NCI-H2227 (cell line): ENCODE results near the gene NUP107.
"Not testable (repeated sequence)": the region's sequence is repeated elsewhere in the genome, so short reads cannot be mapped to it uniquely, and the experiment has no call there.

Experiments
- DNase-seq: peaks from one replicate; lab custom pipeline; 2025; ENCODE audit not compliant: unreplicated experiment; lab: John Stamatoyannopoulos, UW

Gene NUP107

GRCh38 chr12:68686595-68687521 lies at the start of gene NUP107:
Gene NUP107, plus strand, starts transcription at chr12:68686978. Its CDS starts 88 bp downstream, at chr12:68687066.
- DNase-seq, result peak; percentile 97

- not testable (repeated sequence) for DNase-seq
Observed at GRCh38 chr12:68637439-68637838, 49.3 kb upstream of the NUP107 start.

GRCh38 chr12:68638171-68638570 lies 48.6 kb upstream of the NUP107 start:
- no peak for DNase-seq

- no peak for DNase-seq
Observed at GRCh38 chr12:68638721-68639395, 47.9 kb upstream of the NUP107 start.

GRCh38 chr12:68639396-68639767 lies 47.4 kb upstream of the NUP107 start:
- DNase-seq, result no peak

- no peak for DNase-seq
Observed at GRCh38 chr12:68641138-68641537, 45.6 kb upstream of the NUP107 start.

GRCh38 chr12:68646484-68646883 lies 40.3 kb upstream of the NUP107 start:
- no peak for DNase-seq

GRCh38 chr12:68647507-68647906 lies 39.3 kb upstream of the NUP107 start:
- DNase-seq, result no peak

- DNase-seq, result no peak
Observed at GRCh38 chr12:68648179-68648578, 38.6 kb upstream of the NUP107 start.

- no peak for DNase-seq
Observed at GRCh38 chr12:68665016-68665569, 21.7 kb upstream of the NUP107 start.

- DNase-seq, result no peak
Observed at GRCh38 chr12:68667291-68667690, 19.5 kb upstream of the NUP107 start.

GRCh38 chr12:68667896-68668295 lies 18.9 kb upstream of the NUP107 start:
- no peak for DNase-seq

- no peak for DNase-seq
Observed at GRCh38 chr12:68671179-68671578, 15.6 kb upstream of the NUP107 start.

GRCh38 chr12:68673788-68674187 lies 13.0 kb upstream of the NUP107 start:
- DNase-seq, result no peak

- no peak for DNase-seq
Observed at GRCh38 chr12:68674376-68674775, 12.4 kb upstream of the NUP107 start.

- no peak for DNase-seq
Observed at GRCh38 chr12:68675101-68675842, 11.5 kb upstream of the NUP107 start.

- DNase-seq, result not testable (repeated sequence)
Observed at GRCh38 chr12:68676854-68677253, 9.9 kb upstream of the NUP107 start.

- DNase-seq, result no peak
Observed at GRCh38 chr12:68686262-68686594, 550 bp upstream of the NUP107 start.

GRCh38 chr12:68695454-68695853 lies 8.7 kb downstream of the NUP107 start:
- DNase-seq, result no peak

GRCh38 chr12:68699486-68699885 lies 12.7 kb downstream of the NUP107 start:
- DNase-seq, result no peak

GRCh38 chr12:68727776-68728175 lies 41.0 kb downstream of the NUP107 start:
- no peak for DNase-seq
